PC-3 (cell line): ENCODE measurements around the gene CACNA1A. TPM values are rescaled to one million over a fixed set of nuclear protein-coding genes. Genes with fewer than 3 reads are reported as not detected.

Source experiments
- ATAC-seq: fragments of 200-7000 bp; cut with Tn5 transposase; 2 replicates; pipeline ENCODE4 v1.9.1; 2020; ENCODE audit warnings: mild to moderate bottlenecking, moderate library complexity
- BruUV-seq: library from RNA; stranded (reverse); fragments of 400-500 nt; replicated peaks from 2 replicates; lab custom pipeline; 2021; lab: Mats Ljungman, UMichigan
- CTCF ChIA-PET: fragments of 300-600 bp; sonication (Branson Sonifier 250); formaldehyde crosslinking; loops from one replicate; lab custom pipeline; 2022; ENCODE audit warnings: antibody characterized with exemption; lab: Charles Lee
- POLR2A ChIA-PET: fragments of 300-600 bp; sonication (Branson Sonifier 250); formaldehyde crosslinking; loops from one replicate; lab custom pipeline; 2022; ENCODE audit warnings: antibody characterized with exemption; ENCODE audit not compliant: unreplicated experiment; lab: Charles Lee
- DNase-seq: peaks from one replicate; pipeline ENCODE4 v3.0.0-alpha.2; 2015
- H2AFZ ChIP-seq: fragments of 300-600 bp; sonication (generic); 2 replicates; pipeline ENCODE4 v1.6.0; 2016; ENCODE audit warnings: antibody characterized with exemption, low read length
- H3F3A ChIP-seq: fragments of 300-600 bp; sonication (generic); one replicate; pipeline ENCODE4 v1.6.0; 2017; ENCODE audit warnings: antibody characterized with exemption, low read length, control low read depth, mild to moderate bottlenecking; ENCODE audit not compliant: unreplicated experiment
- H3K27ac ChIP-seq: fragments of 300-600 bp; sonication (generic); 2 replicates; pipeline ENCODE4 v1.5.1; 2016; ENCODE audit warnings: mild to moderate bottlenecking, low read length
- H3K27me3 ChIP-seq: fragments of 300-600 bp; sonication (generic); 2 replicates; pipeline ENCODE4 v1.6.1; 2016; ENCODE audit warnings: low read length, mixed read lengths
- H3K36me3 ChIP-seq: fragments of 300-600 bp; sonication (generic); 2 replicates; pipeline ENCODE4 v1.6.1; 2016; ENCODE audit warnings: low read depth, mixed run types, low read length, mixed read lengths
- H3K4me1 ChIP-seq: fragments of 300-600 bp; sonication (generic); 2 replicates; pipeline ENCODE4 v1.5.1; 2016; ENCODE audit warnings: low read length; ENCODE audit not compliant: insufficient read depth
- H3K4me2 ChIP-seq: fragments of 300-600 bp; sonication (generic); 2 replicates; pipeline ENCODE4 v1.6.0; 2016; ENCODE audit warnings: low read length
- H3K4me3 ChIP-seq: fragments of 300-600 bp; sonication (generic); 2 replicates; pipeline ENCODE4 v1.5.1; 2016; ENCODE audit warnings: mild to moderate bottlenecking, low read length, mixed read lengths
- H3K79me2 ChIP-seq: fragments of 300-600 bp; sonication (generic); 2 replicates; pipeline ENCODE4 v1.6.1; 2017; ENCODE audit warnings: low read length, mixed read lengths
- H3K9ac ChIP-seq: fragments of 300-600 bp; sonication (generic); 2 replicates; pipeline ENCODE4 v1.6.0; 2016; ENCODE audit warnings: mild to moderate bottlenecking, low read length
- H3K9me2 ChIP-seq: fragments of 300-600 bp; sonication (generic); replicated peaks from 2 replicates; pipeline ENCODE4 v1.6.1; 2016; ENCODE audit warnings: mixed run types, low read length, mixed read lengths
- H3K9me3 ChIP-seq: fragments of 300-600 bp; sonication (generic); 2 replicates; pipeline ENCODE4 v1.6.1; 2016; ENCODE audit warnings: low read length, mixed read lengths
- H4K20me1 ChIP-seq: fragments of 300-600 bp; sonication (generic); 2 replicates; pipeline ENCODE4 v1.6.1; 2016; ENCODE audit warnings: low read length, mixed read lengths
- EZH2 ChIP-seq: fragments of 300-600 bp; sonication (generic); IDR thresholded peaks from one replicate; pipeline ENCODE4 v1.6.1; 2017; ENCODE audit warnings: antibody characterized with exemption, mild to moderate bottlenecking, low read length; ENCODE audit not compliant: unreplicated experiment
- EZH2phosphoT487 ChIP-seq: fragments of 300-600 bp; sonication (generic); IDR thresholded peaks from 2 replicates; pipeline ENCODE4 v1.6.1; 2018; ENCODE audit warnings: mild to moderate bottlenecking, antibody characterized with exemption, low read length, borderline replicate concordance
- intact Hi-C: fragments of 100-400 bp; cut with micrococcal nuclease; formaldehyde crosslinking; loops from 2 replicates; pipeline ENCODE4 v1.9.0; 2023
- total RNA-seq: library from RNA; depleted of rRNA; stranded (reverse); fragments of >200 nt; gene quantifications from 2 replicates; pipeline ENCODE4 v1.2.3, GENCODE V29; 2014
- TF ChIP-seq, protein P1 (sequence below): fragments of 300-600 bp; sonication (generic); conservative IDR thresholded peaks from 2 replicates; pipeline ENCODE4 v1.5.1; 2017; ENCODE audit warnings: antibody characterized with exemption, low read depth, mild to moderate bottlenecking, low read length

The CACNA1A gene
- total RNA-seq, 1 experiment from 2014 or later: 0.62 TPM

DNA sequence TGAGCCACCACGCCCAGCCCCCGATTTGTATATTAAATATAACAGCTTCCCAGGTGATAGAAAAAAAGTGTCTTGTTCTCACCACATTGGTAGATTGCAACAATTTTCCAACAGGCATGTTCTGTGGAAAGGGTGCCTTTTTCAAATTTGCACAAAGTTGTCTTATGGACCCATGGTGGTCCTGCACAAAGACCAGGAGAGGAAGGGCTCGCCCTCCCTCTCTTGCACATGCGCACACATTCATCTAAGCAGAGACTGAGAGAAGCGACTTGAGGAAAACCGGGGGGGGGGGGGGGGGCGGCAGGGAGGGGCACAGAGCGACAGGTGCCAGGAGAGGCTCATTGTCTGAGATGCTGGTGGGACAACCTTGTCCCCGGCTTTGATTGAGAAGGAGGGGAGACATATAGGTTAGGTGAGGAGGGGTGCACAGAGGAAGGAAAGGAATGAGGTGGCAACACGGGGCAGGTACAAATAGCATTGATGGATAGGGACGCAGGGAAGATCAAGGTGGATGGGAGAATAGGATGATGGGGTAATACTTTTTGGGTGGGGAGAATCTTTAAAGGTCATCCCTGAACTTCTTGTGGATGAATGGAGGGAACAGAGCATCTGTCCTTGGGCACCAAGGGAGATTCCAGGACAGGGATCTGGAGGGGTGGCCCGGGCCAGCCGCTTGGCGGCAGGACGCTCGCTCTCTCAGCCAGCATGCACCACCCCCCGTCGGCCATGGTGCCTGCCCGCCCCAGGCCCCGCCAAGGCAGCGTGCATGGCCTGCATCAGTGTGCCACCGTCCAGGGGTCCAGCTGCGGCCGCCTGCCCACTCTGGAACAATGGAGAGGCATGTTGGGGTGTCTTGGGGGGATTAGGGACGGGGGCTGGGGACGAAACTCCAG lies 280.1 kb downstream of the CACNA1A start:
- no peaks in the 10 kb centered on the region for H3K79me2 ChIP-seq
- no peak for DNase-seq
- H3K9me2 ChIP-seq: no peaks in the 10 kb centered on the region
- BruUV-seq: no TSS peak
- CTCF ChIA-PET: no interaction called here
- H3K4me1 ChIP-seq: 0 out of 2 replicates have a peak, but pooled peaks cover under 1% of the 10 kb centered on the region
- no peaks in the 10 kb centered on the region for H4K20me1 ChIP-seq
- H3F3A ChIP-seq: no peaks in the 10 kb centered on the region
- no peak overlapping the region for H3K9ac ChIP-seq
- no peak overlapping the region for H3K4me3 ChIP-seq
- no peak overlapping the region for H3K4me2 ChIP-seq
- no peak for TF ChIP-seq EZH2
- TF ChIP-seq EZH2phosphoT487: no peak
- TF ChIP-seq, protein P1, sequence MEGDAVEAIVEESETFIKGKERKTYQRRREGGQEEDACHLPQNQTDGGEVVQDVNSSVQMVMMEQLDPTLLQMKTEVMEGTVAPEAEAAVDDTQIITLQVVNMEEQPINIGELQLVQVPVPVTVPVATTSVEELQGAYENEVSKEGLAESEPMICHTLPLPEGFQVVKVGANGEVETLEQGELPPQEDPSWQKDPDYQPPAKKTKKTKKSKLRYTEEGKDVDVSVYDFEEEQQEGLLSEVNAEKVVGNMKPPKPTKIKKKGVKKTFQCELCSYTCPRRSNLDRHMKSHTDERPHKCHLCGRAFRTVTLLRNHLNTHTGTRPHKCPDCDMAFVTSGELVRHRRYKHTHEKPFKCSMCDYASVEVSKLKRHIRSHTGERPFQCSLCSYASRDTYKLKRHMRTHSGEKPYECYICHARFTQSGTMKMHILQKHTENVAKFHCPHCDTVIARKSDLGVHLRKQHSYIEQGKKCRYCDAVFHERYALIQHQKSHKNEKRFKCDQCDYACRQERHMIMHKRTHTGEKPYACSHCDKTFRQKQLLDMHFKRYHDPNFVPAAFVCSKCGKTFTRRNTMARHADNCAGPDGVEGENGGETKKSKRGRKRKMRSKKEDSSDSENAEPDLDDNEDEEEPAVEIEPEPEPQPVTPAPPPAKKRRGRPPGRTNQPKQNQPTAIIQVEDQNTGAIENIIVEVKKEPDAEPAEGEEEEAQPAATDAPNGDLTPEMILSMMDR: no peak
- H3K27ac ChIP-seq: no peak overlapping the region
- no peaks in the 10 kb centered on the region for H3K9me3 ChIP-seq
- POLR2A ChIA-PET: no interaction called here
- no peak for ATAC-seq
- H3K36me3 ChIP-seq: no peaks in the 10 kb centered on the region
- H2AFZ ChIP-seq: no peak overlapping the region
- intact Hi-C loops: no loop called here
- peaks cover 7% of the 10 kb centered on the region; the same call in 1 of the 2 replicates for H3K27me3 ChIP-seq

- Histone ChIP-seq H3K9me3 (no peaks in the 10 kb centered on the region), H3K4me1 (no peaks in the 10 kb centered on the region), H3K79me2 (no peaks in the 10 kb centered on the region), H3F3A (no peaks in the 10 kb centered on the region), H3K9ac (no peak overlapping the region), H3K36me3 (no peaks in the 10 kb centered on the region), H4K20me1 (no peaks in the 10 kb centered on the region), H3K4me3 (no peak overlapping the region), H3K27me3 (peaks cover 7% of the 10 kb centered on the region; the same call in 1 of the 2 replicates), H2AFZ (no peak overlapping the region), H3K4me2 (no peak overlapping the region), H3K9me2 (no peaks in the 10 kb centered on the region), H3K27ac (no peak overlapping the region)
- intact Hi-C loops: no loop called here
- ChIA-PET POLR2A (no interaction called here), CTCF (no interaction called here)
- TF ChIP-seq, protein P1: no peak
- TF ChIP-seq EZH2phosphoT487 (no peak), EZH2 (no peak)
- BruUV-seq: no TSS peak
- ATAC-seq: no peak
- no peak for DNase-seq
These were observed 281.2 kb downstream of the CACNA1A start for GRCh38 chr19:13225085-13225484.

GRCh38 chr19:13220847-13221246 lies 285.4 kb downstream of the CACNA1A start:
- Histone ChIP-seq H3F3A (no peaks in the 10 kb centered on the region), H3K36me3 (no peaks in the 10 kb centered on the region), H3K4me3 (no peak overlapping the region), H4K20me1 (no peaks in the 10 kb centered on the region), H3K4me2 (no peak overlapping the region), H3K27me3 (no peaks in the 10 kb centered on the region; the same call in 1 of the 2 replicates), H3K79me2 (no peaks in the 10 kb centered on the region), H3K27ac (no peak overlapping the region), H3K9me2 (no peaks in the 10 kb centered on the region), H3K4me1 (no peaks in the 10 kb centered on the region; the same call in 1 of the 2 replicates), H3K9ac (no peak overlapping the region), H2AFZ (no peak overlapping the region), H3K9me3 (no peaks in the 10 kb centered on the region)
- CTCF ChIA-PET: interaction anchor here (0.5 kb wide), 1 partner anchor 115 kb away, joined by 8 read pairs; no protein-coding TSS in a partner anchor
- intact Hi-C loops: no loop called here
- DNase-seq (no peak), ATAC-seq (no peak)
- POLR2A ChIA-PET: no interaction called here
- TF ChIP-seq EZH2phosphoT487 (no peak), EZH2 (no peak)
- TF ChIP-seq, protein P1: no peak
- BruUV-seq: no TSS peak
